Breast epithelium (tissue), 4 donors: ENCODE measurements around the gene NRL. TPM values are rescaled to one million over a fixed set of nuclear protein-coding genes. Genes with fewer than 3 reads are reported as not detected.

Experiments used
- DNase-seq, 2 donors: peaks; one replicate each; pipeline ENCODE4 v3.0.0-alpha.2; 2019; ENCODE audit warnings: low spot score in 2 of 2
- H3K27ac ChIP-seq, 2 donors: fragments of 200-600 bp; sonication (generic) in 1 of 2; one replicate each; pipeline ENCODE4 v1.5.1; 2016 to 2019; ENCODE audit warnings: mild to moderate bottlenecking in 1 of 2
- H3K27me3 ChIP-seq, 2 donors: fragments of 200-600 bp; sonication (generic) in 1 of 2; one replicate each; pipeline versions ENCODE4 v1.5.1 to v1.6.0; 2017 to 2019; ENCODE audit warnings: control low read depth in 1 of 2, mild to moderate bottlenecking in 1 of 2
- H3K36me3 ChIP-seq: fragments of 200-600 bp; one replicate; pipeline ENCODE4 v1.5.1; 2019
- H3K4me1 ChIP-seq, 2 donors: fragments of 200-600 bp; sonication (generic); one replicate each; pipeline ENCODE4 v1.5.1; 2016 to 2019; ENCODE audit warnings: control low read depth in 1 of 2
- H3K4me3 ChIP-seq, 3 donors: fragments of 200-600 bp; sonication (generic); 1 replicate in 2 of 3; 2 replicates in 1 of 3; pipeline ENCODE4 v1.5.1; 2016 to 2019; ENCODE audit warnings: mild to moderate bottlenecking in 3 of 3, moderate library complexity in 2 of 3
- H3K9me3 ChIP-seq, 2 donors: fragments of 200-600 bp; sonication (generic) in 1 of 2; one replicate each; pipeline ENCODE4 v1.5.1; 2016 to 2019; ENCODE audit warnings: control low read depth in 1 of 2
- CTCF ChIP-seq, 3 donors: fragments of 450-650 bp; IDR thresholded peaks; one replicate each; pipeline ENCODE4 v1.5.1; 2016 to 2017; ENCODE audit warnings: antibody characterized with exemption in 3 of 3, mild to moderate bottlenecking in 3 of 3, moderate library complexity in 3 of 3
- POLR2A ChIP-seq: fragments of 450-650 bp; IDR thresholded peaks from one replicate; pipeline ENCODE4 v1.6.1; 2016; ENCODE audit warnings: antibody characterized with exemption, mild to moderate bottlenecking, moderate library complexity
- POLR2AphosphoS5 ChIP-seq, 3 donors: sonication (generic); formaldehyde crosslinking; IDR thresholded peaks; one replicate each; pipeline ENCODE4 v1.6.1; 2017; ENCODE audit warnings: antibody characterized with exemption in 3 of 3
- intact Hi-C: fragments of 100-400 bp; cut with DNase I; formaldehyde crosslinking; loops from one replicate; pipeline ENCODE4 v1.15.1; 2023; ENCODE audit warnings: low total_unique reads
- total RNA-seq, 3 donors: library from RNA; depleted of rRNA; stranded (reverse); fragments of >200 nt; gene quantifications; one replicate each; pipeline ENCODE4 v1.1.0, GENCODE V29; 2016

Gene NRL
- total RNA-seq, 3 donors from 2014 or later: 2.1 to 5.6 (median 2.5) TPM

- Histone ChIP-seq H3K9me3 (no peaks in the 10 kb centered on the region), H3K4me3 (no peak overlapping the region), H3K4me1 (no peaks in the 10 kb centered on the region), H3K27me3 (no peaks in the 10 kb centered on the region), H3K27ac (no peak overlapping the region), H3K36me3 (peaks cover 14% of the 10 kb centered on the region)
- no peak for TF ChIP-seq CTCF (IDR thresholded peaks at IDR 0.05)
- no peak for TF ChIP-seq POLR2AphosphoS5 (IDR thresholded peaks at IDR 0.05)
- no peak for TF ChIP-seq POLR2A
- intact Hi-C loops: loop anchor here (5.0 kb wide), 1 partner anchor 1190 kb away; no protein-coding TSS in a partner anchor
- DNase-seq: no peak
Observed at GRCh38 chr14:24122416-24122815, 7.7 kb upstream of the NRL start.

GRCh38 chr14:24121210-24121609 is 6.5 kb upstream of the NRL start:
- no peak for TF ChIP-seq POLR2A
- TF ChIP-seq POLR2AphosphoS5 (IDR thresholded peaks at IDR 0.05): no peak
- TF ChIP-seq CTCF (IDR thresholded peaks at IDR 0.05): no peak
- H3K36me3 ChIP-seq: peaks cover 14% of the 10 kb centered on the region
- DNase-seq: no peak
- no peak overlapping the region for H3K27ac ChIP-seq
- no peaks in the 10 kb centered on the region for H3K27me3 ChIP-seq
- no peak overlapping the region for H3K4me3 ChIP-seq
- H3K9me3 ChIP-seq: no peaks in the 10 kb centered on the region
- H3K4me1 ChIP-seq: peaks cover 4 to 7% of the 10 kb centered on the region in 2 donors
- intact Hi-C loops: loop anchor here (5.0 kb wide), 1 partner anchor 1189 kb away; no protein-coding TSS in a partner anchor

GRCh38 chr14:24119691-24120090 is 4.9 kb upstream of the NRL start:
- no peak overlapping the region for H3K4me3 ChIP-seq
- H3K27ac ChIP-seq: no peak overlapping the region
- TF ChIP-seq POLR2A (no peak), CTCF (IDR thresholded peaks at IDR 0.05) (no peak), POLR2AphosphoS5 (IDR thresholded peaks at IDR 0.05) (no peak)
- H3K27me3 ChIP-seq: no peaks in the 10 kb centered on the region
- intact Hi-C loops: loop anchor here (5.0 kb wide), 1 partner anchor 1187 kb away; no protein-coding TSS in a partner anchor
- H3K36me3 ChIP-seq: peaks cover 14% of the 10 kb centered on the region
- DNase-seq: peak in 1 of 2 donors; percentile 33
- H3K9me3 ChIP-seq: no peaks in the 10 kb centered on the region
- H3K4me1 ChIP-seq: peaks cover 4 to 13% of the 10 kb centered on the region in 2 donors

- DNase-seq: no peak
- no peak for TF ChIP-seq POLR2A
- TF ChIP-seq CTCF (IDR thresholded peaks at IDR 0.05): no peak
- no peak for TF ChIP-seq POLR2AphosphoS5 (IDR thresholded peaks at IDR 0.05)
- H3K36me3 ChIP-seq: no peaks in the 10 kb centered on the region
- H3K27ac ChIP-seq: no peak overlapping the region
- intact Hi-C loops: no loop called here
- peaks cover 4 to 13% of the 10 kb centered on the region in 2 donors for H3K4me1 ChIP-seq
- no peak overlapping the region for H3K4me3 ChIP-seq
- H3K27me3 ChIP-seq: no peaks in the 10 kb centered on the region
- H3K9me3 ChIP-seq: no peaks in the 10 kb centered on the region
Observed at GRCh38 chr14:24117179-24117578, 2.4 kb upstream of the NRL start.

- Histone ChIP-seq H3K36me3 (no peaks in the 10 kb centered on the region), H3K4me1 (peaks cover 4 to 13% of the 10 kb centered on the region in 2 donors), H3K9me3 (no peaks in the 10 kb centered on the region), H3K27ac (peak overlapping the region in 1 of 2 donors; percentile 99), H3K4me3 (peak overlapping the region in 2 of 3 donors; percentile 74), H3K27me3 (no peaks in the 10 kb centered on the region)
- no peak for DNase-seq
- intact Hi-C loops: no loop called here
- TF ChIP-seq POLR2A (no peak), POLR2AphosphoS5 (IDR thresholded peaks at IDR 0.05) (no peak), CTCF (IDR thresholded peaks at IDR 0.05) (no peak)
Observed at GRCh38 chr14:24116128-24116814, 1.5 kb upstream of the NRL start.
